H1 (cell line): ENCODE results near the gene BPGM.

Source experiments
- CTCF ChIP-seq, 3 experiments: IDR thresholded peaks; 1 replicate in 2 of 3; 2 replicates in 1 of 3; pipeline versions ENCODE4 v1.5.1 to v1.6.1; 2011; ENCODE audit warnings: low read length in 3 of 3, mild to moderate bottlenecking in 3 of 3, inconsistent platforms in 2 of 3, low read depth in 1 of 3, moderate library complexity in 1 of 3; ENCODE audit not compliant: insufficient read depth in 1 of 3; ENCODE audit errors: control extremely low read depth in 1 of 3
- GABPA ChIP-seq: IDR thresholded peaks from 2 replicates; pipeline ENCODE4 v1.6.1; 2011; ENCODE audit warnings: mild to moderate bottlenecking, low read length, moderate library complexity, borderline replicate concordance; ENCODE audit not compliant: insufficient read depth
- HDAC2 ChIP-seq, 2 experiments: fragments of 300-600 bp in 1 of 2; sonication (generic) in 1 of 2; IDR thresholded peaks; 2 replicates each; pipeline ENCODE4 v1.6.1; 2011 to 2012; ENCODE audit warnings: low read depth in 2 of 2, low read length in 2 of 2, mild to moderate bottlenecking in 2 of 2, moderate library complexity in 2 of 2, borderline replicate concordance in 1 of 2, inconsistent platforms in 1 of 2
- JUN ChIP-seq: IDR thresholded peaks from 2 replicates; pipeline ENCODE4 v1.6.1; 2011; ENCODE audit warnings: low read depth, mild to moderate bottlenecking, improper control_type of control experiment, low read length
- KDM1A ChIP-seq: fragments of 200-600, 300-600 bp; sonication (generic); IDR thresholded peaks from 2 replicates; pipeline ENCODE4 v1.7.1; 2016; ENCODE audit warnings: mild to moderate bottlenecking, low read length, borderline replicate concordance
- POLR2A ChIP-seq, 2 experiments: IDR thresholded peaks; 1 replicate in 1 of 2; 2 replicates in 1 of 2; pipeline ENCODE4 v1.6.1; 2011; ENCODE audit warnings: low read depth in 2 of 2, low read length in 2 of 2, mild to moderate bottlenecking in 2 of 2; ENCODE audit errors: control extremely low read depth in 1 of 2
- RAD21 ChIP-seq, 2 experiments: IDR thresholded peaks in 1 of 2; conservative IDR thresholded peaks in 1 of 2; 2 replicates each; pipeline ENCODE4 v1.6.1; 2011; ENCODE audit warnings: low read depth in 2 of 2, low read length in 2 of 2, improper control_type of control experiment in 1 of 2, inconsistent platforms in 1 of 2, mild to moderate bottlenecking in 1 of 2, moderate library complexity in 1 of 2
- SAP30 ChIP-seq: fragments of 300-600 bp; sonication (generic); IDR thresholded peaks from 2 replicates; pipeline ENCODE4 v1.7.1; 2012; ENCODE audit warnings: low read length, moderate library complexity, mild to moderate bottlenecking, inconsistent platforms; ENCODE audit not compliant: insufficient read depth, insufficient replicate concordance
- SUZ12 ChIP-seq: fragments of 200-600 bp; sonication (generic); IDR thresholded peaks from 2 replicates; pipeline ENCODE4 v1.6.1; 2012; ENCODE audit warnings: mild to moderate bottlenecking, inconsistent platforms, low read length, moderate library complexity, mixed read lengths
- YY1 ChIP-seq: IDR thresholded peaks from 2 replicates; pipeline ENCODE4 v1.6.1; 2011; ENCODE audit warnings: low read depth, mild to moderate bottlenecking, low read length
- ZNF274 ChIP-seq: IDR thresholded peaks from 2 replicates; pipeline ENCODE4 v1.7.0; 2012; ENCODE audit warnings: low read length, borderline replicate concordance; ENCODE audit errors: extremely low read depth

GRCh38 chr7:134630893-134631292, 15.8 kb upstream of the BPGM start:
- TF ChIP-seq GABPA (no peak), CTCF (IDR thresholded peaks at IDR 0.05; ENCODE audit: control extremely low read depth in 1 of 3, insufficient read depth in 1 of 3, low read depth in 1 of 3, low read length in 3 of 3) (no peak), HDAC2 (IDR thresholded peaks at IDR 0.05; ENCODE audit: borderline replicate concordance in 1 of 2, low read depth in 2 of 2, low read length in 2 of 2) (no peak), SAP30 (no peak), POLR2A (IDR thresholded peaks at IDR 0.05; ENCODE audit: control extremely low read depth in 1 of 2, low read depth in 2 of 2, low read length in 2 of 2) (no peak), ZNF274 (no peak), YY1 (no peak), JUN (no peak), SUZ12 (no peak), RAD21 (IDR thresholded peaks at IDR 0.05 in 1 of 2, conservative IDR thresholded peaks at IDR 0.05 in 1 of 2; ENCODE audit: low read depth in 2 of 2, low read length in 2 of 2) (no peak), KDM1A (no peak)
